Hepatocyte (in vitro differentiated cells): Measurements from ENCODE around the gene AGRN.

Experiments used
- EZH2 ChIP-seq: fragments of 200-600 bp; sonication (generic); IDR thresholded peaks from 2 replicates; pipeline ENCODE4 v1.6.1; 2016; ENCODE audit warnings: antibody characterized with exemption, mild to moderate bottlenecking, borderline replicate concordance
- EZH2phosphoT487 ChIP-seq: fragments of 200-600 bp; sonication (generic); IDR thresholded peaks from one replicate; pipeline ENCODE4 v1.6.1; 2018; ENCODE audit warnings: antibody characterized with exemption, mild to moderate bottlenecking, low read depth, moderate library complexity; ENCODE audit not compliant: unreplicated experiment, severe bottlenecking
- TF ChIP-seq, protein P1 (sequence below): fragments of 200-600 bp; sonication (generic); IDR thresholded peaks from 2 replicates; pipeline ENCODE4 v1.5.1; 2016; ENCODE audit warnings: antibody characterized with exemption, mild to moderate bottlenecking; ENCODE audit not compliant: poor library complexity

DNA sequence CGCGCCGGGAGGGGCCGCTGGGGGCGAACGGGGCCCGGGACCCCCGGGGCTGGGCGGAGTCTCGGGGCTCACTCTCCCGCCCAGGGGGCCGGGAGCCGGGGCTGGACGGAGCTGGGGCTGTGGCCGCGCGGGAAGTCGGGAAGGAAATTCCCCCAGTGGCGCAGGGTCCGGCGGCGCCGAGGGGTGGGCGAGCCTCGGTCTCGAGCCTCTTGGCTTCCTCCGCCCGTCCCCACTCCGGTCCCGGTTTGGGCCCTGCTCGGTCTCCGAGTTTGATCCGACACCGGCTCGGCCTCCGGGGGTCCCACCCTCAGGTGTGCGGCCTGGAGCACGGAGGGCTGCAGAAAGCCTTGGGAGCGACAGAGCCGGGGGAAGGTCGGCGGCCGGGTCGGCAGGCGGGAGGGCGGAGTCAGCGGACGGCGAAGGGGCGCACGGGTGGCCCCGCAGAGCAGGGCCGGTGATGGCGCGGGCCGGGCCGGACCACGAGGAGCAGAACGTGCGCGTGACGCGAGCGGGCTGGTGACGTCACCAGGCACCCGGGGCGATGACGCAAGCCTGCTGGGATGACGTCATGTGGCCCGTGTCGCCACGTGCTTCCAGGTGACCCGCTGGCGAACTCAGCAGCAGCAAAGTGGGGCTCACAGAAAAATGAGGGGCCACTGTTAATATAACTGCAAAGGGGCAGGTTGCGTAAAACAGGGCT is 19.4 kb upstream of the AGRN start:
- TF ChIP-seq EZH2phosphoT487 (no peak), EZH2 (no peak)
- TF ChIP-seq, protein P1, sequence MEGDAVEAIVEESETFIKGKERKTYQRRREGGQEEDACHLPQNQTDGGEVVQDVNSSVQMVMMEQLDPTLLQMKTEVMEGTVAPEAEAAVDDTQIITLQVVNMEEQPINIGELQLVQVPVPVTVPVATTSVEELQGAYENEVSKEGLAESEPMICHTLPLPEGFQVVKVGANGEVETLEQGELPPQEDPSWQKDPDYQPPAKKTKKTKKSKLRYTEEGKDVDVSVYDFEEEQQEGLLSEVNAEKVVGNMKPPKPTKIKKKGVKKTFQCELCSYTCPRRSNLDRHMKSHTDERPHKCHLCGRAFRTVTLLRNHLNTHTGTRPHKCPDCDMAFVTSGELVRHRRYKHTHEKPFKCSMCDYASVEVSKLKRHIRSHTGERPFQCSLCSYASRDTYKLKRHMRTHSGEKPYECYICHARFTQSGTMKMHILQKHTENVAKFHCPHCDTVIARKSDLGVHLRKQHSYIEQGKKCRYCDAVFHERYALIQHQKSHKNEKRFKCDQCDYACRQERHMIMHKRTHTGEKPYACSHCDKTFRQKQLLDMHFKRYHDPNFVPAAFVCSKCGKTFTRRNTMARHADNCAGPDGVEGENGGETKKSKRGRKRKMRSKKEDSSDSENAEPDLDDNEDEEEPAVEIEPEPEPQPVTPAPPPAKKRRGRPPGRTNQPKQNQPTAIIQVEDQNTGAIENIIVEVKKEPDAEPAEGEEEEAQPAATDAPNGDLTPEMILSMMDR: no peak
